ENCODE data around the gene SERPINB7. TPM values are rescaled to one million over a fixed set of nuclear protein-coding genes. Genes with fewer than 3 reads are reported as not detected.

The SERPINB7 gene
- total RNA-seq, 1 experiment from 2014 or later: 74.5 TPM

DNA sequence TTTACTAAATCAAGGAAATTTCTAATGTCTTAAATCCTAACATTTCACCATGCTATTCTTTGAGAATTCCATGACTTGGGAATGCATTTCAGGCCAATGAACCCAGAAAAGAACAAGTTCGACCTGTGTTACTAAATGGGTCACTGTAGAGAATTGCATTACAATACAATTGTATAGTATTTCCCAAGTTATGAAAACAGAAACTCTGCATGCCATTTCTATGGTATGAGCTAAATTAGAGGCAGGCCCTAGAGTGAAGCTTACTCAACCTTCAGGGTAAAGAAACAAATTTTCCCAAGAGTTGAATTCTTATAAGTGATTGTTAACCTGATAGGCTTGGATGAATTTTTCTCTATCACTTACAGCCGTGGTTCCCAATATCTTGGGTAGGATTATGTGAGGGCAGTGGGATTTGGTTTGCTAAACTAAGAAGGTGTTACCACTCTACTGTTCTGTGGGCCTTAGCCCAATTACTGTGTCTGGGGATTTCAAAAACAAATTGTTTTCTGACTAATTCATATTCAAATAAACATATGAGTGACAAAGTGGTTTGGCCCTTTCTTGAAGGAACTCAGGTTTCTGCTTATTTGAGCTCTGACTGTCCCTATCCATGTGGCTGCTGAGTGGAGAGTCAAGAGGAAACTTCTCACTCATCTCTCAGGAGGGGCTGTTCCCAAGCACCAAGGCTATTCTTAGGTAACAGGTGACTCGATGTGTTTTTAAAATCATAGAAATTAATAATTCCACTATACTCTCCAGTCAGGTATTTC lies 11.2 kb upstream of the SERPINB7 start:
- Histone ChIP-seq H3K4me1 (ENCODE audit: insufficient read depth, low read length) (peaks cover 41% of the 10 kb centered on the region), H3K4me3 (ENCODE audit: low read length) (no peak overlapping the region), H3F3A (ENCODE audit: low read length, unreplicated experiment) (peaks cover 15% of the 10 kb centered on the region), H3K79me2 (ENCODE audit: low read length) (no peaks in the 10 kb centered on the region), H3K36me3 (ENCODE audit: low read depth, low read length) (0 out of 2 replicates have a peak, but pooled peaks cover 6% of the 10 kb centered on the region), H3K4me2 (ENCODE audit: low read length) (no peak overlapping the region), H2AFZ (ENCODE audit: low read length) (no peak overlapping the region), H3K9ac (ENCODE audit: low read length) (peak overlapping the region; percentile 77), H3K27ac (ENCODE audit: low read length) (peak overlapping the region; percentile 96), H3K9me3 (ENCODE audit: low read length) (peaks cover 7% of the 10 kb centered on the region), H3K27me3 (ENCODE audit: low read length) (no peaks in the 10 kb centered on the region), H4K20me1 (ENCODE audit: low read length) (no peaks in the 10 kb centered on the region), H3K9me2 (replicated peaks; ENCODE audit: low read length) (no peaks in the 10 kb centered on the region)
- ATAC-seq: peak; percentile 38
- peak; percentile 38 for DNase-seq
- BruUV-seq (replicated peaks): no TSS peak
- intact Hi-C loops (cut with micrococcal nuclease): no loop called here
- POLR2A ChIA-PET (ENCODE audit: unreplicated experiment): interaction anchor here (0.6 kb wide), 1 partner anchor 86 kb away, joined by 4 read pairs; no protein-coding TSS in a partner anchor
- CTCF ChIA-PET: interaction anchor here (0.6 kb wide), 1 partner anchor 56 kb away, joined by 4 read pairs; no protein-coding TSS in a partner anchor
- TF ChIP-seq EZH2 (IDR thresholded peaks at IDR 0.05; ENCODE audit: low read length, unreplicated experiment) (no peak), EZH2phosphoT487 (IDR thresholded peaks at IDR 0.05; ENCODE audit: borderline replicate concordance, low read length) (no peak)
- TF ChIP-seq, protein P1, sequence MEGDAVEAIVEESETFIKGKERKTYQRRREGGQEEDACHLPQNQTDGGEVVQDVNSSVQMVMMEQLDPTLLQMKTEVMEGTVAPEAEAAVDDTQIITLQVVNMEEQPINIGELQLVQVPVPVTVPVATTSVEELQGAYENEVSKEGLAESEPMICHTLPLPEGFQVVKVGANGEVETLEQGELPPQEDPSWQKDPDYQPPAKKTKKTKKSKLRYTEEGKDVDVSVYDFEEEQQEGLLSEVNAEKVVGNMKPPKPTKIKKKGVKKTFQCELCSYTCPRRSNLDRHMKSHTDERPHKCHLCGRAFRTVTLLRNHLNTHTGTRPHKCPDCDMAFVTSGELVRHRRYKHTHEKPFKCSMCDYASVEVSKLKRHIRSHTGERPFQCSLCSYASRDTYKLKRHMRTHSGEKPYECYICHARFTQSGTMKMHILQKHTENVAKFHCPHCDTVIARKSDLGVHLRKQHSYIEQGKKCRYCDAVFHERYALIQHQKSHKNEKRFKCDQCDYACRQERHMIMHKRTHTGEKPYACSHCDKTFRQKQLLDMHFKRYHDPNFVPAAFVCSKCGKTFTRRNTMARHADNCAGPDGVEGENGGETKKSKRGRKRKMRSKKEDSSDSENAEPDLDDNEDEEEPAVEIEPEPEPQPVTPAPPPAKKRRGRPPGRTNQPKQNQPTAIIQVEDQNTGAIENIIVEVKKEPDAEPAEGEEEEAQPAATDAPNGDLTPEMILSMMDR (conservative IDR thresholded peaks at IDR 0.05; ENCODE audit: low read depth, low read length): no peak

DNA sequence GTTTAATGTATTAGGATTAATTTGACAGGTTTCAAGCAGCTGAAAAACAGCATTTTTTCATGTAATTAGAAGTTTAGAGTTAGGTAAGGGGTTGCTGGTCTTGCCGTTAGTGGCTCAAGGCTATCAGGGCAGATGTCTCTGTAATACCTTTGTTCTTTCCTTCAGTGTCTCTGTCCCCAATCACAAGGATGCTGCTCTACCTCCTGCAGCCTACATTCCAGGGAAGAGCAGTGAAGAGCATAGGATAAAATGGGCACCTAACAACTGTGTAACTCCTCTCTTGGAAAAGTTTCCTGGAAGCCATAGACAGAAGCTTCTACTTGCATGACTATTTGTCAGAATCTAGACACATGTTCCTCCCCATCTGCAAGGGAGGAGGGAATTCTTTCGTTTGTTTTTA lies 9.4 kb upstream of the SERPINB7 start:
- Histone ChIP-seq H3K9ac (ENCODE audit: low read length) (no peak overlapping the region), H3K4me3 (ENCODE audit: low read length) (no peak overlapping the region), H3K36me3 (ENCODE audit: low read depth, low read length) (no peaks in the 10 kb centered on the region), H4K20me1 (ENCODE audit: low read length) (no peaks in the 10 kb centered on the region), H3K27me3 (ENCODE audit: low read length) (no peaks in the 10 kb centered on the region), H3F3A (ENCODE audit: low read length, unreplicated experiment) (peaks cover 15% of the 10 kb centered on the region), H3K4me1 (ENCODE audit: insufficient read depth, low read length) (peaks cover 46% of the 10 kb centered on the region), H3K9me3 (ENCODE audit: low read length) (no peaks in the 10 kb centered on the region; the same call in 1 of the 2 replicates), H3K79me2 (ENCODE audit: low read length) (no peaks in the 10 kb centered on the region), H3K27ac (ENCODE audit: low read length) (no peak overlapping the region), H3K9me2 (replicated peaks; ENCODE audit: low read length) (no peaks in the 10 kb centered on the region), H3K4me2 (ENCODE audit: low read length) (no peak overlapping the region), H2AFZ (ENCODE audit: low read length) (no peak overlapping the region)
- ChIA-PET CTCF (interaction anchor here (1.6 kb wide), 1 partner anchor 24 kb away, joined by 4 read pairs; no protein-coding TSS in a partner anchor), POLR2A (ENCODE audit: unreplicated experiment) (no interaction called here)
- TF ChIP-seq EZH2phosphoT487 (IDR thresholded peaks at IDR 0.05; ENCODE audit: borderline replicate concordance, low read length) (no peak), EZH2 (IDR thresholded peaks at IDR 0.05; ENCODE audit: low read length, unreplicated experiment) (no peak)
- TF ChIP-seq, protein P1 (conservative IDR thresholded peaks at IDR 0.05; ENCODE audit: low read depth, low read length): no peak
- no TSS peak for BruUV-seq (replicated peaks)
- no peak for ATAC-seq
- no peak for DNase-seq
- intact Hi-C loops (cut with micrococcal nuclease): no loop called here

DNA sequence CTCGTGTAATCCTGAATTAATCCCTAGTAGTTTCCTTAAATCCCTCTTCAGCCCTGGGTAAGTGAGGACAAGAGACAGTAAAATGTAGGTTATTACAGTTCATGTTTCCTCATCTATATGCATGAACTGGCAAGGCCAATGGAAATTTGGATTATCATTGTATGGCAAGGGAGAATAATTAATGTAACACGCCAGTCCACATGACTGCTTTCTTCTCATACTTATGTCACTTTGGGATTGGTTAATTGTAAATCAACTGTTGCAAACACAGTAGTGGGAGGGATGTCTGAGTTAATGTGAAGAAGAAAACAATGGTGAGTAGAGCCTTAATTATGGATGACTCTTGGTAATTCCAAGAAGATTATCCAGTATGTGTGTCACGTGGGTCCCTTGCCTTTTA lies 1.7 kb upstream of the SERPINB7 start:
- H3K79me2 ChIP-seq (ENCODE audit: low read length): peaks cover 28% of the 10 kb centered on the region
- peaks cover 6% of the 10 kb centered on the region for H3F3A ChIP-seq (ENCODE audit: low read length, unreplicated experiment)
- BruUV-seq (replicated peaks): no TSS peak
- H3K9me3 ChIP-seq (ENCODE audit: low read length): no peaks in the 10 kb centered on the region
- no peak overlapping the region for H3K4me2 ChIP-seq (ENCODE audit: low read length)
- ChIA-PET CTCF (no interaction called here), POLR2A (ENCODE audit: unreplicated experiment) (no interaction called here)
- no peak overlapping the region for H3K4me3 ChIP-seq (ENCODE audit: low read length)
- no peaks in the 10 kb centered on the region for H3K9me2 ChIP-seq (replicated peaks; ENCODE audit: low read length)
- H3K9ac ChIP-seq (ENCODE audit: low read length): no peak overlapping the region
- H4K20me1 ChIP-seq (ENCODE audit: low read length): no peaks in the 10 kb centered on the region
- H3K4me1 ChIP-seq (ENCODE audit: insufficient read depth, low read length): peaks cover 67% of the 10 kb centered on the region
- H3K36me3 ChIP-seq (ENCODE audit: low read depth, low read length): no peaks in the 10 kb centered on the region
- DNase-seq (no peak), ATAC-seq (no peak)
- no peaks in the 10 kb centered on the region for H3K27me3 ChIP-seq (ENCODE audit: low read length)
- intact Hi-C loops (cut with micrococcal nuclease): no loop called here
- TF ChIP-seq EZH2 (IDR thresholded peaks at IDR 0.05; ENCODE audit: low read length, unreplicated experiment) (no peak), EZH2phosphoT487 (IDR thresholded peaks at IDR 0.05; ENCODE audit: borderline replicate concordance, low read length) (no peak)
- TF ChIP-seq, protein P1 (conservative IDR thresholded peaks at IDR 0.05; ENCODE audit: low read depth, low read length): no peak
- peak overlapping the region; percentile 97 for H3K27ac ChIP-seq (ENCODE audit: low read length)
- H2AFZ ChIP-seq (ENCODE audit: low read length): no peak overlapping the region
